Inflammatory macrophage treated with lipopolysaccharide for 4 hours (primary cell): Measurements from ENCODE around the gene ADAM30.

ENCODE experiments used
- DNase-seq: peaks from one replicate; pipeline ENCODE4 v3.0.0-alpha.2; 2020

ADAM30 gene

DNA sequence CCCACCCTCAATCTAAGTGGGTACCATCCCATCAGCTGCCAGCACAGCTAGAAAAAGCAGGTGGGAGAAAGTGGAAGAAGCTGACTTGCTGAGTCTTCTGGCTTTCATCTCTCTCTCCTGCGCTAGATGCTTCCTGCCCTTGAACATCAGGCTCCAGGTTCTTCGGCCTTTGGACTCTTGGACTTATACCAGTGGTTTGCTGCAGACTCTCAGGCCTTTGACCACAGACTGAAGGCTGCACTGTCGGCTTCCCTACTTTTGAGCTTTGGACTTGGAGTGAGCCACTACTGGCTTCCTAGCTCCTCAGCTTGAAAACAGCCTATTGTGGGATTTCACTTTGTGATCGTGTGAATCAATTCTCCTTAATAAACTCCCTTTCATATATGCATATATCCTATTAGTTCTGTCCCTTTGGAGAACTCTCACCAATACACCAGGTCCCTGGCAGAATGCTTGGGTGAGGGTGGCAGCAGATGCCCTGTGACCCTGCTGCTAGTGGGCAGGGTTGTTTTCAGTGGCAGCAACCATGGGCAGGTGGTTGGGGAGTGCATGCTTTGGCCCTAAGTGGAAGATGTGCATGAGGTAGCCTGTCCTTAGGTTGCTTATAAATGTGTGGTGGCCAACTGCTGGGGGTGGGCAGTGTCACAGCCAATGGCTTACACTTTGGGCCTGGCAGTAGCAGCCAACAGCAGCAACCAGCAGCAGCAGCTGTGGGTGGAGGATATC is 10.8 kb upstream of the ADAM30 start:
- DNase-seq, result no peak

DNA sequence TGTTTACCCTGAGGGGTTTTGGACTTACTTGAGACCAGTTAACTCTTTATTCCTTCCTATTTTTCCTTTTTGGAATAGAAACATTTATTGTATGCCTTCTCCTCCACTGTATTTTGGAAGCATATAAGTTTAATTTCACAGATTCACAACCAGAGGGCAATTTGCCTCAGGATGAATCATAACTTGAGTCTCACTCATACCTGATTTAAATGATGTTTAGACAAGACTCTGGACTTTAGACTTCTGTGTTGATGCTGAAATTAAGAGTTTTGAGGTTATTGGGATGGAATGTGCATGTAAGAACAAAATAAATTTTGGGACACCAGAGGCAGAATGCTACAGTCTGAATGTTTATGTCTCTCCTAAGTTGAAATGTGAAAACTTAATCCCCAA is 7.1 kb upstream of the ADAM30 start:
- no peak for DNase-seq

DNA sequence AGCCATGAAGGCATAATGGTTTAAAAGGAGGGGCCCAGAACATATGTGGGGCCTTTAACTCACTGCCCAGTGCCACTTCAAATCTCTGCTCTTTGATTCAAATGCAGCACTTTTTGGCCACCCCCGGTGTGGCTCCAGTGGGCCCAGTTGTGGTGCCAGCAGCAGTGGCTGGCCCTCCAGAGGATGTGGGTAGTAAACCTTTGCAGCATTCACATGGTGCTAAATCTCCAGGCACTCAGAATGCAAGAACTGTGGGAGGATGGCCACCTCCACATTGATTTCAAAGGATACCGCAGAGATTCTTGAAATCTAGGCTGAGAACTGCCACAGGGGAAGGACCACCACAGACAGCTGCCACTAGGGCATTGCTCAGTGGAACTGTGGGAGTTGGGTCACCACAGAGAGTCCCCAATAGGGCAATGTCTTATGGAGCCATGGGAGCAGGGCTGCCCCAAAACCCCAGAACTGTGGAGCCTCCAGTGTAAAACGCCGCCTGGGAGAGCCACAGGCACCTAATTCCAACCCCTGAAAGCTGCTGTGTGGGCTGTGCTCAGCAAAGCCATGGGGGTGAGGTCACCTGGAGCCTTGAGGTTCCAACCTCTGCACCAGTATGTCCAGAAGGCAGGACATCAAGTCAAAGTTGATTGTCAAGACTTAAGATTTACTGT is 6.6 kb upstream of the ADAM30 start:
- no peak for DNase-seq

DNA sequence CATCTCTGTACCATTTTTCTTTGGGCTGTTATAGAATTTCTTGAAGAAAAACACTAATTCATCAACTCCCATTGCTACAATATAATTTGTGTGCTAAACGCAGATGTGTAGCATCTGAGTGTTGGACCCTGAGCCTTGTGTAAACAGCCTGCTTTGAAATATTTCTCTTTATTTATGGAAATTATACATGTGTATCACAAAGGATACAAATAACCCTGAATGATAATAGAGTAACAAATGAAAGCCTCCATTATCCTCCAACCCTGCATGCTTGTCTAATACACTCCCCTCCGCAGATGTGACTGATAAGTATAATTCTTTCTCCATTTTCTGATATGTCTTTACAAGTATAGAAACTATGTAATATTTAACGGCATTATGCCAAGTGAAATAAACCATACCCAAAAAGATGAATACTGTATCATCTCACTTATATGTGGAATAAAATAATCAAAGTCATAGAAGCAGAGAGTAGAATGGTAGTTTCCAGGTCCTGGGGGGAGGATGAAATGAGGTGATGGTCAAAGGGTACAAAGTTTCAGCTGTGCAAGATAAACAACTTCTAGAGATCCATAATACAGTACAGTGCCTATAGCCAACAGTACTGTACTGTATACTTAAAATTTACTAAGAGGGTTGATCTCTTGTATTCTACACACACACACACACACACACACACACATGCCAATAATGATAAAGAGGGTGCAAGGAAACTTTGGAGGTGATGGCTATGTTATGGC is 2.8 kb upstream of the ADAM30 start:
- DNase-seq, result no peak

DNA sequence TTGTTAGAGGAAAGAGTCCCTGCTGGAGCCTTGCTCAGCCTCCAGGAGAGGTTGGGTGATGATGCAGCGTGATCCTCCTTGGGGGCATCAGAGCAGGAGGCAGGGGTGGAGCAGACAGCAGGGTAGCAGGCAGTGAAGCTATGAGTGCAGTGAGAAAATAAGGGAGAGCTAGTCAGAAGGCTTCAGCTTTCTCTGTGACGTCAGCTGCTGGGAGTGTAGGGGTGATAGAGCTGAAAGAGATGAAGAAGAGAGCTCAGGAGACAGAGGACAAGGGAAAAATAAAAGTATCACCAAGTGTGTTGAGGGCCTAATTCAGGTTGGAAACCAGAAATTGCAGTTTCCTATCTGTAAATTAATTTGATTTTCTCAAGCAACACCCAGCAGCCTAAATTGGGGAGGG is 2.2 kb upstream of the ADAM30 start:
- DNase-seq, result no peak

DNA sequence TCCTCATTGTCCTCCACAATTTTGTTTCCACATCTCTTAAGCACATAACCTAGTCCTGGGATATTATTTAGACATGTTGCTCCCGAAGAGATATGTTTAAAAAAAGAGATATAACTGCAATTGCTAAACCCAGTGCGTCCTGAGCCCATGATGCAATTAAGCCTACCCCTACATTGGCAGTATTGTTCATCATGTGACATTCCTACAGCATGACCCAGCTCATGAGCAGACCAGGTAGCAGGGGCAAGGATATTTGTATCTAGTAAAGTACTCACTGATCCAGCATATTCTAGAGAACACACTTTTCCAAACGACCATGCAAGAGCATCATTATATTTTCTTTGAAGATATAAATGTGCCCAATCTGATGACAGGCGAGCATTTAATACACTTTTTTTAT is 1.2 kb downstream of the ADAM30 start:
- no peak for DNase-seq

DNA sequence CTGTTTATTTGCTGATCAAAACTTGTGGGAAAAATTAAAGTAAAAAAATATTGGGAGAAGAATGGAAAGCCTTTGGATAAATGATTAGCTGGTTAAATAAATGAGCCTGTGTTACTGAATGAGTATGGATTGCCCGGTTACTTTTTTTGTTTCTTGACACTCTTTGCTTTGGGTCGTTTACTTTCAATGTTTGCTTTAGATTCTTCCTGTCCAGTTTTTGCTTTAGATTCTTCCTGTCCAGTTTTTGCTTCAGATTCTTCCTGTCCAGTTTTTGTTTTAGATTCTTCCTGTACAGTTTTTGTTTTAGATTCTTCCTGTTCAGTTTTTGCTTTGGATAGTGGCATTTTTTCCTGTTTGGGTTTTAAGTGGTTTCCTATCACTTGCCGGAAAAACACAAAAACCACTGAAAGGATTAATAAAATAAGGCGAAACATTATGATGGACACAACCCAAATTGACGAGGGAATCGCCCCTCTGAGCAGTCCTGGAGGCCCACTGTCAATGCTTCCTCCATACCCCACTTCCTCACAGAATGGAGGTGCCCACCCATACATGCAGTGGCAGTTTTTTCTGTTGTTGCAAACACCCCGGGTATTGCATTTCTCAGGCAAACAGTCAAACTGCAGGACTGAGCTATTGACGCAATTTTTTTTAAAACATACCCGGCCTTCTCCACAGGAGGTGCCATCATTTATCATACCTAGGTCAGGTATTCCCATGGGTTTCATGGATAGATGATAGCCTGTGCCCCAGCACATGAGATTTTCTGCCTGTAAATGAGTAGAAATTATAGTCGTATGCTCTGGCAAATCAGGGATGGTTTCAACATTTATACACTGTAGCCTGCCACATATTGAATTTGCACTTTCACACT is 2.3 kb downstream of the ADAM30 start:
- DNase-seq, result no peak

DNA sequence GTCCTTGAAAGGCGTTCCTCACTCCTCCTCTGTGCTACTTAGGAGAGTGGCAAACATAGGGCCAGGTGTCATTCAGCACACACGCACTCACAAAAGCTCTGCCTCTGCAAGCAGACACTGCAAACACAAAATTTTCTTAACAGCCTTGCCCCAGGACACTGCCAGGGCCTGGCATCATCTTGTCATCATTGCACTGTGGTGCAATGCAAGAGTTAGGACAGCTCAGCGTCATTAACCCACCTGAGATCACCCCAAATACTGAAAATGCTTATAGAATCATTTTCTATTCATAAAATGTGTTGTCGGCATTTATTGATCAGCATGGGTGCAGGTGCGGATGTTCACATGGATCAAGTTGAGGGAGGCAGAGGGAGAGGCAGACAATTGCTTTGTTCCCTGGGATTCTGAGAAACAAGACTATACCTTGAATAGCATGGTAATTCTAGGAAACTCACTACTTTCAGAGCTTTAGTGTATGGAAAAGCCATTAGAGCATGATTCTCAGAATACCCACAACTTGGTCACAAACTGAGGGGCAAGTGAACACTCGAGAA is 3.0 kb downstream of the ADAM30 start:
- no peak for DNase-seq

DNA sequence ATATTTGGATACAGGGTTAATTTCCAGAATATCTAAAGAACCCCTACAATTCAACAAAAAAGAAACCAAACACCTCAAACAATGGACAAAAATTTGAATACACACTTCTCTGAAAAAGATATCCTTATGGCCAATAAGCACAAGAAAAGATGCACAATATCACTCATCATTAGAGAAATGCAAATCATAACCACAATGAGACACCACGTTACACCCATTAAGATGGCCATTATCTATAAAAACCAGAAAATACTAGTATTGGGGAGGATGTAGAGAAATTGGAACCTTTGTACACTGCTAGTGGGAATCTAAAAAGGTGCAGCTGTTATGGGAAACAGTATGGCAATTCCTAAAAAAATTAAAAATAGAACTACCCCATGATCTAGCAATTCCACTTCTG is 4.9 kb downstream of the ADAM30 start:
- no peak for DNase-seq

DNA sequence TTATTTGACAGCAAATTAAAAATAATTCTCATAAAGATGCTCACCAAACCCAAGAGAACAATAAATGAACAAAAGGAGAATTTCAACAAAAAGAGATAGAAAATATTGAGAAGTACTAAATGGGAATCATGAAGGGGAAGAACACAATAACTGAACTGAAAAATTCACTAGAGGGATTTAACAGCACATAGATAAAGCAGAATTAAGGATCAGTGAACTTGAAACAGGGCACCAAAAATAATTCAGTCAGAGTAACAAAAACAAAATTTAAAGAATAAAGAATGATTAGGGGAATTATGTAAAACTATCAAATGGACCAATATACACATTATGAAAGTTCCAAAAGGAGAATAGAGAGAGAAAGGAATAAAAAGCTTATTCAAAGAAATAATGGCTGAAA is 7.8 kb downstream of the ADAM30 start:
- no peak for DNase-seq

DNA sequence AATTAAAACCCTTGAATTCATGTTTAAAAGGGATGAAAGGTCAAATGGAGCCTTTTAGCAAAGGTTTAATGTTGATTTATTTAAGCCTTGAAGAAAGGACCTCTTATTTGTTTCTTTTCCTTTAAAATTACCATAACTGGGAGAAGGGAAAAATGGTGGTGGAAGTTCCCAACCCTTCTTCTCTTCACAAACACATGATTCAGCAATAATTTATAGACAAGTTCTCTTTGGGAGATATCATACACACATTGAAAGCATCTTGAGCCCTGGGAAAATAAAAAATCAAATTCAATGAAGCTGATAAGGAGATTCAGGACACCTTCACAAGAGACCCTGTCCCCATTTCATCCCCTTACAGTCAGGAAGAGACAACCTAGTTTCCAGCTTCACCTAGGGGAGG is 8.9 kb downstream of the ADAM30 start:
- no peak for DNase-seq

DNA sequence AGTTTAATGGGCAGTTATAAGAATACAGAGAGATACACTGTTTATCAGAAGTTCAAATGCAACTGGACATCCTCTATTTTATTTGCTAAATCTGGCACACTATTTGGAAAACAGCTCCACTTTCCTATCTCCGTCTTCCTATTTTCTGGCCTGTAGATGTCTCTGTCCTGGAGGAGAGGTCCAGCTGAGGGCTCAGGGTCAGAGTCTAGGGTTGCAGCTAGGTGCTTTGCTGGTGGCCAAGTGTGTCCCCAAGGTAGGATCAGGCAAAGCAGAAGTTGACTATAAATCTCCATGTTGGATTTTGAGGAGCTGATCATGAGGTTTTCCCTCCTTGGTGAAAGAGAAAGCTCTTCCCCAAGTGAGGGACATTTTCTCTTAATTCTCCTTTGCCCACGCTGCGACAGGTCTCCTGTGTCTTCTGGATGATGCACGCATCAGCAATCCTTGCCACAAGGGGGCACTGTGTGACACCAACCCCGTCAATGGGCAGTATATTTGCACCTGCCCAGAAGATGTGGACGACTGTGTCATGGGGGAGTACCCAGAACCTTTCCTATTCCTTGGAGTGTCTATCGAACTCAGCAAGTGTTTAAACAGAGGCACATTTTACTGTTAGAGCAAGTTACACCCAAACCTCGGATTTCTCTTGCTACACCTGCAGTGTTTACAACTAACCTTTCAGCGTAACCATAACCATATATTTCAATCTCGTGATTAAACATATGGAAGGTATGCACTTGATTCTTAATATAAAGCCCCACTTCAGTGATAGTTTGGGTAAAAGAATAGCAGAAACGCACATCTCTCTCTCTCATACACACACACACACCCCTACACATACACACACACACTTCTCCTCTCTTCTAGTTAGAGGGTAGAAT is 10.2 kb downstream of the ADAM30 start:
- peak; percentile 30 for DNase-seq

DNA sequence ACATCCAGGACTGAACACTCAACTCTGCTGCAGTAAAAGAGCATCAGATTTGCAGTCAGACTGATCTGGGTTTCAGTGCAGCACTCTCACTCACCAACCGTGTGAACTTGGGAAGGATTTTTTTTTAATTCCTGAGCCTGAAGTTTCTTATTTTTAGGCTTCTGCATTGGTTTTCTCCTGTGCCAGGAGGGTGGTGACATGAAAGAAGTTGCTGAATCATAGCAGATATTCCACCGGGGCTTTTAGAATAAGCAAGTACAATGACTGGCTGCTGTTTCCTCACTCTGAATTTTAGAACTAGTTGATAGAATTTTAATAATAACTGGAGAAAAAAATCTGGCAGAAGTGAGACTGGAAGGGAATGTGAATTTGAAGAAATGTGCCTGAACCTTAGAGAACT is 11.6 kb downstream of the ADAM30 start:
- DNase-seq, result peak; percentile 9

DNA sequence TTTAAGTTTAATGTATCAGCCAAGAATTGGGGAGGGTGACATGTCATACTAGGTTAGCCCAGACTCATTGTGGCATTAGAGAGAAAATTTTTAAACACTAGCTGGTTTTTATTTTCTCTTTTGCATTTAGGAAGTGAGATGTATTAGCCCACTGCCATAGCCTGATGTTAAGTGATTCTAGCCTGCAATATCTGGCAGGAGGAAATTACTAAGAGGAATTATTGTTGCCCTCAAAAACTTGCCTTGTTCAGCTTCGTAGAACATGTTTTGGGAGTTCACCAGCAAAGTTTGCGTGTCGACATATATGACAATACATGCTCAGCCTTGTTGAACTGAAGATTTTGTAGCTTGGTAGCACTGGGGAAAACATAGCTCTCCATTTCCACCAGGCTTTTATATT is 12.5 kb downstream of the ADAM30 start:
- DNase-seq, result peak; percentile 62

DNA sequence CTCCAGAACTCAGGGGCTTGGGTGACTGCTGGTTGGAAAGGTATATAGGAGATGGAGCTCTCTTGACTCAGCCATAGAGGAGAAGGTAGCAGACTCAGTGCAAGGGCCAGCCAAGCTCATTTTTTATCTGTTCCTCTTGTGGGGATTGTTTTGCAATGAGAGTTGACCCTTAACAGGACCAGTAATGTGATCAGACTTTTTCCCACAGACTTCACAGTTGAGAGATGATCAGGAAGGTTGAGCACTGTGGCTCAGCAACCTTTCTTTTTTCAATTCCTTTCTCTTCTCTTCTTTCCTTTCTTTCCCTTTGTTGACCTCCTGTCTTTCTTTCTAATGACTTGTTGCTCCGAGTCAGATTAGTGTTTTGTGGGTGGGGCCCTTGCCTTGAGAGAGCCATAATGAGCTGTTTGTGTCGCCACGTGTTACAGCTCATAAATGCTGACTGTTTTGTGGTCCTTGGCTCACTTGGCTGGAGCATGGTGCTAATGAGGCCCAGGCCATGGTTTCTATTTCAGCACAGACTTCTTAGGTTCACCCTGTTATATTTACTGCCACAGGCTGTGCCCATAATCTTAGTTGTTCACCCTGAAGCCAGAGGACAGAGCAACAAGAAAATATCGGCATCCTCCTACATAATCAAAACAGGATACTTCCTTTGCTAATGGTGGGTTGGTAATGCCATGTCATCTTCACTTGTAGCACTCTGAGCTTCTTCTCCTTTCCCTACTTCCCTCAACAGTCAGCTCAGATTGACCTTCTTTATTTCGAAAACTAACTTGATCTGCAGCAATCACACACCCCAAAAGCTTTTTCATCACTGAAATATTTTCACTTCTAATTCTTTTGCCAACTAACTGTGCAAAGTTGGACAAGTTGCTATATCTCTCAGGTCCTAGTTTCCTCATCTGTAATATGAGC is 13.9 kb downstream of the ADAM30 start:
- peak; percentile 73 for DNase-seq

DNA sequence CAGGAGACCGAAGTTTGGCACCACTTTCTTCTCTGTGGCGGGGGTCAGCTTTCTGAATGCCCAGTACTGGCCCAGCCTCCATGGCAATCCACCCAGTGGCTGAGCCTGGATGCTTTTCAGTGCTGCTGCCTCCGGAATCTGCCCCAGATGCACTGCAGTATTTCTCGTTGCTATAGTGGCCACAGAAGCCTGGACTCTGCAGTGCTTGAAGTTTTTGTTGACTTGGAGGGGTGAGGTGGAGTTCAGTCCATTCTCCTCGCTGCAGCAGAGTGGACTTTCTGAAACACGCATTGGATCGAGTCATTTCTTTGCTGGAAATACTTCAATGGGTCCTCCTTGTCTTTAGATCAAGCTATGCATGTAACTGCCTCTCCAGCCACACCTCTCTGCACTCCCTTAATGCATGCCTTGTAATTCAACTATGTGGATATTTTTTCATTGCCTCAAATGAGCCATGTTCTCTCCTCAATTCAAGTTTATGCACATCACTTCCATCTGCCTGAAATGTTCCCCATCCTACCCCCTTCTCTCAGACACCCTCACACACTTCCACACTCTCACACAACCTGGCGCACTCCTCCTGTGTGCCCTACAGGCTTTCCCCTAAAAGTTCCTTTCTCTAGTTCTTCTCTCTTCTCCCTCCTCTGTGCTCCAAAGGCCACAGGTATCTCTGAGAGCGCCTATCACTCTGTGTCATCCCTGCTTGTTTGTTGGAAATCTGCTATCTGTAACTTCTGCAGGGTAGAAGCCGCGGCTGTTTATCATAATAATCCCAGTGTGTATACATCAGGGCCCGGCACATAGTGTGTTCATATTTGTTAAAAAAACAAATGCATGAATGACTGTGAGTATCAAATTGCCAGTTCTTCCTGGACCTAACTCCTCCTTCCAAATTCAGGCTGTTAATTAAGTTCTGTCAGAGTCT is 16.5 kb downstream of the ADAM30 start:
- no peak for DNase-seq

DNA sequence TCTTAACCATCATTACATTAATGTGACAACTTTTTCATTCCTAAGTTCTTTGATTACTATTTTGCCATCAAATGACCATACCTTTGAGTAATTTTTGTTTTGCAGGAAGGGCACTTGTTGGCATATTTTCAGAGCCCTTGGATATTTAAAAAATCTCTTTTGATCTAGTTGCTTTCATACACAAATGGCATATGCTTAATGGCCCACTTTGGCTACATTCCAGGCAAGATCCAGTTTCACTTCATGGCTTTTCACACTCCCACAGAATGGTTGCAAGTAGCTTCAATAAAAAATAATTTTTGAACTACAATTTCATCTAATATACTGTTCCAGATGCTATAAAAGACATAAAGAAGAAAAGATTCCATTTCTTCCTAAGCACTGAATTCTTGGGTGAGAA is 18.1 kb downstream of the ADAM30 start:
- no peak for DNase-seq

DNA sequence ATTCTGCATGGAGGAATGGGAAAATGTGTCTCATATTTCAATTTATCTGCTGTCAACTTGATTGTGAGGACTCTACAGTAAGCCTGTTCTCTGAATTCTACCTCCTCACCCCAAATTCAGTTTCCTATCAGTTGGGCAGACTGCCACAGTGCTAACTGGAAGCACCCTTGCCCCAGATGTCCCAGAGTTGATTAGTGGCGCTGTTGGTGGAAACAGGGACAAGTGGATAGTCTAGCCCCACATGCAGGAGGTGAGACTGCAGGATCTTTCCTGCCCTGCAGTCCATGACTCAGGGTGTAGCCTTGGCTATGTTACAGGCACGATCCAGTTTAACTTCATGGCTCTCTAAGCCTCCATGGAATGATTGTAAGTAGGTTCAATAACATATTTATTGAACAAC is 22.1 kb downstream of the ADAM30 start:
- DNase-seq, result no peak
